Astrocyte of the cerebellum (primary cell): Measurements from ENCODE around the gene IL1RN.
"Not testable (repeated sequence)": the region's sequence is repeated elsewhere in the genome, so short reads cannot be mapped to it uniquely, and the experiment has no call there.

Experiments
- DNase-seq: peaks from one replicate; pipeline ENCODE4 v3.0.0-alpha.2; 2011; ENCODE audit warnings: low read depth
- H3K4me3 ChIP-seq: 2 replicates; pipeline ENCODE4 v1.5.1; 2011; ENCODE audit warnings: mild to moderate bottlenecking, low read depth, low read length, moderate library complexity
- CTCF ChIP-seq: IDR thresholded peaks from 2 replicates; pipeline ENCODE4 v1.5.1; 2012; ENCODE audit warnings: low read length, low read depth, moderate library complexity, mild to moderate bottlenecking; ENCODE audit errors: missing control alignments
- in situ Hi-C: cut with HindIII; loops from 2 replicates; pipeline ENCODE4 v1.10.0; 2017; ENCODE audit warnings: low sequenced_read_pairs

IL1RN gene

GRCh38 chr2:113092864-113093612 is 34.4 kb upstream of the IL1RN start:
- no peak for TF ChIP-seq CTCF
- in situ Hi-C loops, result no loop called here
- no peak for DNase-seq
- no peak overlapping the region for H3K4me3 ChIP-seq

- in situ Hi-C loops, result no loop called here
- no peak overlapping the region for H3K4me3 ChIP-seq
- no peak for TF ChIP-seq CTCF
- DNase-seq, result no peak
Measured at GRCh38 chr2:113093613-113093977, 33.8 kb upstream of the IL1RN start.

GRCh38 chr2:113096306-113096705 is 31.1 kb upstream of the IL1RN start:
- DNase-seq, in situ Hi-C loops, H3K4me3 ChIP-seq: not testable (repeated sequence)

GRCh38 chr2:113096842-113097618 is 30.4 kb upstream of the IL1RN start:
- DNase-seq, H3K4me3 ChIP-seq, in situ Hi-C loops: not testable (repeated sequence)

GRCh38 chr2:113098041-113098440 is 29.4 kb upstream of the IL1RN start:
- no peak for DNase-seq
- in situ Hi-C loops, result no loop called here
- H3K4me3 ChIP-seq, result no peak overlapping the region
- no peak for TF ChIP-seq CTCF

- TF ChIP-seq CTCF, result no peak
- in situ Hi-C loops, result no loop called here
- no peak overlapping the region for H3K4me3 ChIP-seq
- DNase-seq, result no peak
Measured at GRCh38 chr2:113098532-113098931, 28.9 kb upstream of the IL1RN start.

- DNase-seq, result no peak
- in situ Hi-C loops, result no loop called here
- H3K4me3 ChIP-seq, result no peak overlapping the region
- no peak for TF ChIP-seq CTCF
Measured at GRCh38 chr2:113102133-113102532, 25.3 kb upstream of the IL1RN start.
